ENCODE data around the gene LYSMD3. TPM values are rescaled to one million over a fixed set of nuclear protein-coding genes. Genes with fewer than 3 reads are reported as not detected.

LYSMD3 gene
- total and polyA plus RNA-seq, 9 of the 15 experiments (the other 6 are each of a cell fraction or from before 2014, with no cell fraction given), result 9.5 to 42.3 (median 20.7) TPM

GRCh38 chr5:90529194-90529938 is at the start of gene LYSMD3 (continued):
- peak; percentile 76; the same call in 1 of the 2 replicates for TF ChIP-seq RUNX1 (IDR thresholded peaks at IDR 0.05; ENCODE audit: low read depth)
- TF ChIP-seq MNT (conservative IDR thresholded peaks at IDR 0.05), result peak; percentile 39 to 64; a peak in 3 of 4 replicates
- no peak; the same call in 1 of the 2 replicates for TF ChIP-seq MEF2D (tag; conservative IDR thresholded peaks at IDR 0.05; ENCODE audit: low read depth)
- TF ChIP-seq NFYB (IDR thresholded peaks at IDR 0.05; ENCODE audit: extremely low read depth, insufficient read length), result peak; percentile 9
- peak; percentile 94 for TF ChIP-seq HNRNPLL (IDR thresholded peaks at IDR 0.05; ENCODE audit: low read depth, low read length, poor library complexity, severe bottlenecking)
- TF ChIP-seq ZNF24 (IDR thresholded peaks at IDR 0.05), result peak; percentile 33; the same call in 1 of the 2 replicates
- peak; percentile 96 for TF ChIP-seq EP400 (IDR thresholded peaks at IDR 0.05)
- TF ChIP-seq ZNF395 (CRISPR knock-in tag; IDR thresholded peaks at IDR 0.05), result peak; percentile 76; the same call in 1 of the 2 replicates
- TF ChIP-seq ZC3H4 (CRISPR knock-in tag; IDR thresholded peaks at IDR 0.05; ENCODE audit: borderline replicate concordance), result no peak; the same call in 1 of the 2 replicates
- TF ChIP-seq CBX3 (IDR thresholded peaks at IDR 0.05; ENCODE audit: borderline replicate concordance in 1 of 2, low read length in 2 of 2), result no peak; a peak in 1 of 3 replicates
- TF ChIP-seq BCOR (IDR thresholded peaks at IDR 0.05), result peak; percentile 71
- peak; percentile 97 for TF ChIP-seq RBFOX2 (IDR thresholded peaks at IDR 0.05; ENCODE audit: low read depth, low read length)
- peak; percentile 81; the same call in 1 of the 2 replicates for TF ChIP-seq ERF (CRISPR knock-in tag; IDR thresholded peaks at IDR 0.05)
- no peak for TF ChIP-seq NCOA4 (IDR thresholded peaks at IDR 0.05; ENCODE audit: partially characterized antibody)
- no peak for TF ChIP-seq ZBTB26 (CRISPR knock-in tag; IDR thresholded peaks at IDR 0.05)
- TF ChIP-seq ZNF511 (CRISPR knock-in tag; IDR thresholded peaks at IDR 0.05), result peak; percentile 81
- TF ChIP-seq ZNF778 (CRISPR knock-in tag; IDR thresholded peaks at IDR 0.05), result no peak
- peak; percentile 54 for TF ChIP-seq TAF7 (tag; IDR thresholded peaks at IDR 0.05)
- TF ChIP-seq ZBTB1 (CRISPR knock-in tag; IDR thresholded peaks at IDR 0.05; ENCODE audit: borderline replicate concordance, low read depth), result peak; percentile 84; the same call in 1 of the 2 replicates
- peak; percentile 46; the same call in 1 of the 2 replicates for TF ChIP-seq ETS1 (conservative IDR thresholded peaks at IDR 0.05; ENCODE audit: control insufficient read depth, low read depth, low read length)
- peak; percentile 56 for TF ChIP-seq MYC (IDR thresholded peaks at IDR 0.05; ENCODE audit: low read depth, low read length)
- TF ChIP-seq MYC (CRISPR knock-in tag; IDR thresholded peaks at IDR 0.05; ENCODE audit: borderline replicate concordance, low read depth), result no peak

Data from K562 (cell line).